HFF-Myc (cell line): ENCODE results near the gene HACD1.

Experiments used
- DNase-seq: peaks from one replicate; pipeline ENCODE4 v3.0.0-alpha.2; 2011; ENCODE audit warnings: low read depth; ENCODE audit errors: extremely low read depth
- H3K4me3 ChIP-seq: replicated peaks from 2 replicates; pipeline ENCODE4 v1.5.1; 2011; ENCODE audit warnings: low read depth, mild to moderate bottlenecking, control low read depth, low read length
- TF ChIP-seq, protein P1 (sequence below): IDR thresholded peaks from 2 replicates; pipeline ENCODE4 v1.5.1; 2012; ENCODE audit warnings: mild to moderate bottlenecking, low read depth, low read length, control low read depth; ENCODE audit errors: missing control alignments

HACD1 gene

DNA sequence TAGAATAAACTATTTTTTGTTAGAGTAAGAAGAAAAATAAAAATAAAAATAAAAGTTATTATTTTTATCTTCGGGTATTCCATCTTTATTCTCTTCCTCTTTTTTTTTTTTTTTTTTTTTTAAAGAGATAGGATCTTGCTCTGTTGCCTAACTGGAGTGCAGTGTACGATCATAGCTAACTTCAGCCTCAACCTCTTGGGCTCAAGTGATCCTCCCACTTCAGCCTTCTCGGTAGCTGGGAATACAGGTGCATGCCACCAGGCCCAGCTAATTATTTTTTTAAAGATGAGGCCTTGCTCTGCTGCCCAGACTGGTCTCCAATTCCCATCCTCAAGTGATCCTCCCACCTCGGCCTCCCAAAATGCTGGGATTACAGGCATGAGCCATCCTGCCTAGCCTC, 42.2 kb upstream of the HACD1 start:
- no peak overlapping the region for H3K4me3 ChIP-seq
- TF ChIP-seq, protein P1, sequence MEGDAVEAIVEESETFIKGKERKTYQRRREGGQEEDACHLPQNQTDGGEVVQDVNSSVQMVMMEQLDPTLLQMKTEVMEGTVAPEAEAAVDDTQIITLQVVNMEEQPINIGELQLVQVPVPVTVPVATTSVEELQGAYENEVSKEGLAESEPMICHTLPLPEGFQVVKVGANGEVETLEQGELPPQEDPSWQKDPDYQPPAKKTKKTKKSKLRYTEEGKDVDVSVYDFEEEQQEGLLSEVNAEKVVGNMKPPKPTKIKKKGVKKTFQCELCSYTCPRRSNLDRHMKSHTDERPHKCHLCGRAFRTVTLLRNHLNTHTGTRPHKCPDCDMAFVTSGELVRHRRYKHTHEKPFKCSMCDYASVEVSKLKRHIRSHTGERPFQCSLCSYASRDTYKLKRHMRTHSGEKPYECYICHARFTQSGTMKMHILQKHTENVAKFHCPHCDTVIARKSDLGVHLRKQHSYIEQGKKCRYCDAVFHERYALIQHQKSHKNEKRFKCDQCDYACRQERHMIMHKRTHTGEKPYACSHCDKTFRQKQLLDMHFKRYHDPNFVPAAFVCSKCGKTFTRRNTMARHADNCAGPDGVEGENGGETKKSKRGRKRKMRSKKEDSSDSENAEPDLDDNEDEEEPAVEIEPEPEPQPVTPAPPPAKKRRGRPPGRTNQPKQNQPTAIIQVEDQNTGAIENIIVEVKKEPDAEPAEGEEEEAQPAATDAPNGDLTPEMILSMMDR, result no peak
- DNase-seq, result no peak

DNA sequence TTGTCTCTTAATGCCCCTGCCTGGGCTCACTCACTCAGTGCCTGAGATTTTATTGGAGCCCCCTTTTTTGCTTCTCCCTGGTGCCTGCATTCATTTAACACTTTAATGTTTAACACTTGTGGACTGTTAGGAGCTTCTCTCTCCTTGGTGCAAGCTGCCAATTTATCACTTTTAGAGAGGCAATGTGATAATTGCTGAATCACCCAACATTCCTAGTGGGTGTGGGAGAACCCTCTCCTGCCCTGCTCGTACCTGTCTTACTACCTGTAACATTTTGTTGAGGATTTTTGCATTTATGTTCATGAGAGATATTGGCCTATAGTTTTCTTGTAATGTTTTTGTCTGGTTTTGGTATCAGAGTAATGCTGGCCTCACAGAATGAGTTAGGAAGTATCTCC, 39.9 kb upstream of the HACD1 start:
- DNase-seq, result no peak
- TF ChIP-seq, protein P1, result no peak

DNA sequence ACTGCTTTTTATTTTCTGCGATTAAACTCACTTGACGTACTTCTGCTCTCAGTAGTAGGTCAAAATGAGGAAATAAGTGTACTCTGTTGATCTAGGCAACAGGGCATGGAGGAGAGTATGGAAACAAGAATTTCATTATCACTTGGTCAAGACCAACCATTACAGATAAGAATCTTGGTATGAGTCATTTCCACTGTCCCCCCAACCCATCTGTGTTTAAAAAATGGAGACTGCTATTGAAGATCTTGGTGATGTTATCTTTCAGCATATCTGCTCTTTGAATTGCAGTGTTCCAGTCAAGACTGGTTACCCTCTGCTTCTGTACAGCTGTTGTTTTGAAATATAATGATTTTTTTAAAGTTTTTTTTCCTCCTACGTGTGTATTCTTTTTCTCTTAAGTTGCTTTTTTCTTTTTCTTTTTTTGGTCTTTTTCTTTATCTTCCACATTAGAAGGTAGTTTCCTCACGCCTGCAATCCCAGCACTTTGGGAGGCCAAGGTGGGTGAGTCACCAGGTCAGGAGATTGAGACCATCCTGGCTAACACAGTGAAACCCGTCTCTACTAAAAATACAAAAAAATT, 38.5 kb upstream of the HACD1 start:
- no peak overlapping the region for H3K4me3 ChIP-seq
- TF ChIP-seq, protein P1, result no peak
- DNase-seq, result no peak

More for the DNA sequence above, 39.9 kb upstream of the HACD1 start:
- no peak overlapping the region for H3K4me3 ChIP-seq

DNA sequence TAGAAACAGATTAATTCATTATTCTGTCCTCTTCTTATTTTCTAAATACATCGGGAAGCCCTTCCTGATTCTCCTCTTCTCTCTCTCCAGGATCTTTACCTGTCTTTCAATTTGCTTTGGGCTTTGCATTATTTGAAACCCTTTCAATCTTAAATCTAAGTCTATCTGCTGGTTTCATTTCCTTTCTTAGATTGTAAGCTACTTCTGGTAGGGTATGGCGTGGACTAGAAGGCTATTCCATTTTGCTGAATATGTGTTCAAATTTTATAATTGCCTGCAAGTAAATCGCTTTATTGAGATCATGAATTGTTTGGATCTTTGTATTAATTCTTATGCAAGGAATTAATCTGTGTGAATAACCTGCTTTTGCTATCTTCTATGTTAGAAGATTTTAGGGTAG, 37.8 kb upstream of the HACD1 start:
- DNase-seq, result no peak
- TF ChIP-seq, protein P1, result no peak

DNA sequence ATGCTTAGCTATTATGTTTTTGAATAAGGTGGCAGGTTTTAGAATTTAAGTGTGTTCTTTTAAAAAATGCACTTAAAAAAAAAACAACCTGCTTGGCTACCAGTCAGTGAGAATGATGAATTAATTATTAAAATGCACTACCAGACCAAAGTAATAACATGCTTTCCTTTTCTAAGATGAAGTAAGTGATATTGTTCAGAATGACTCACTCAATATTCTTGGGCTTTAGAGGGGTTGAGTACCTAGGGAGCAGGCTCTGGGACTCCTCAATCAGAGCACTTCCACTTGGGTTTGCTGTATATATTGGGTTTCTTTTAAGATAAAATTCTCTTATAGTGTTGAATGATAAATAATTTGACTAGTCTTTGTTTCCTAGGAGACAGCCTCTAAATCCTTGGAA, 35.4 kb upstream of the HACD1 start:
- TF ChIP-seq, protein P1, result no peak
- DNase-seq, result no peak
- no peak overlapping the region for H3K4me3 ChIP-seq

More for the DNA sequence above, 37.8 kb upstream of the HACD1 start:
- no peak overlapping the region for H3K4me3 ChIP-seq

DNA sequence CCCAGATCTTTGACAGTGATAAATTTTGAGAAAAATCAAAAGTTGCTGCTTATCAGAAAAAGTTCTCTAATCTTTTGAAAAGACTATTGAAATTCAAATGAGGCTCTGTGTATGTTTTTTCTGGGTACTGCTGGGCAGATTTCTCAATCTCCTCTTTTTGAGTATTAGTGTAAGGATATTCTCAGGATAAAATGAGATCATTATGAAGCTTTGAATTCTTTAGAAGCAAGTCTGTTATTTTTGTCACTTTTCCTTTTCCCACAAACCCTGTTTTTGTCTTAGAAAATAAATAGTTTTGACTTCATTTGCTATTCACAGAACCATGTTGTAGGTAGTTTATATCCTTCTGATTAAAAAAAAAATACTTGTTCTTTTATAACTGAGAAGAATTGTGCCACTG, 34.7 kb upstream of the HACD1 start:
- H3K4me3 ChIP-seq, result no peak overlapping the region
- DNase-seq, result no peak
- TF ChIP-seq, protein P1, result no peak

DNA sequence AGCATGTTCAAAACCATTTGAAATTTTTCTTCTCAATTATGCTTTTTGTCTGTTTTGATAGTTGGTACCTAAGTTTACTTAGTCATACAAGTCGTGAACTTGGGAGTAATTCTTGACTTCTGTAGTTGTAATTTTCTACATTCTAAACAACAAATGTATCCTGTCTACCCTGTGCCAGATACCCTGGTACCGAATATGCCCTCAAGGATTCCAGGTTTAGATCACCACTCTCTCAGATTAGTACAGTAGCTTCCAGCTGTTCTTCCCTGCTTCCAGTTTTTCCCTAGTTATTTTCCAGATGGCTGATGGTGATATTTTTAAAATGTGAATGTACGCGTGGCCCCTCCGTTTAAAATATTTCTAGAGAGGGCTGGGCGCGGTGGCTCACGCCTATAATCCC, 33.2 kb upstream of the HACD1 start:
- DNase-seq, result no peak
- no peak overlapping the region for H3K4me3 ChIP-seq
- TF ChIP-seq, protein P1, result no peak
